Neural cell (in vitro differentiated cells): ENCODE results near the gene STYXL1.

Source experiments
- EP300 ChIP-seq: fragments of 450-650 bp; conservative IDR thresholded peaks from 2 replicates; pipeline ENCODE4 v1.6.1; 2014; ENCODE audit warnings: antibody characterized with exemption, mild to moderate bottlenecking, moderate library complexity; ENCODE audit not compliant: poor library complexity, severe bottlenecking
- EZH2 ChIP-seq: fragments of 200-600, 300-800 bp; shearing (Covaris generic), sonication (generic); IDR thresholded peaks from 2 replicates; pipeline ENCODE4 v1.6.1; 2014; ENCODE audit warnings: antibody characterized with exemption, low read length, borderline replicate concordance, mild to moderate bottlenecking; ENCODE audit not compliant: insufficient read depth, poor library complexity, severe bottlenecking
- SMC3 ChIP-seq: fragments of 450-650 bp; conservative IDR thresholded peaks from 2 replicates; pipeline ENCODE4 v1.6.1; 2014; ENCODE audit warnings: antibody characterized with exemption, mild to moderate bottlenecking, moderate library complexity; ENCODE audit not compliant: poor library complexity
- TF ChIP-seq, protein P1 (sequence below): fragments of 450-650 bp; IDR thresholded peaks from 2 replicates; pipeline ENCODE4 v1.5.1; 2014; ENCODE audit warnings: antibody characterized with exemption, mild to moderate bottlenecking, moderate library complexity; ENCODE audit not compliant: poor library complexity, severe bottlenecking

DNA sequence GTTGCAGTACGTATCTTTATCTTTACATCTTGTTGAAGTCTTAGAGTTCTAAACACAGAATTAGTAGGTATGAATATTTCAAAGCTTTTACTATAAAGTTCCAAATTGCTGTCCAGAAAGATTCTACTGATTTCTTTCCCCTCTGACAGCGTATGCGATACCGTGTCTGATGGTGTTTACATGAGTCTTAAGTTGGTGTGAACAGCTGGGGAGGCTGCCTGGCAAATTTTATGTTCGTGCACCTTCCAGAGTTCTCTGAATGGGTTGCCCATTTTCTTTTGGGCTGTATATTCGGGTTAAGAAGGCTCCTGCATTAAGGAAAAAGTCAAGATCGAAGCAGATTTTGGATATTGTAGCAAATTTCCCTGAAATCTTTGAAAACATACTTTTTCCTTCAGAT lies 8.4 kb upstream of the STYXL1 start:
- TF ChIP-seq, protein P1, sequence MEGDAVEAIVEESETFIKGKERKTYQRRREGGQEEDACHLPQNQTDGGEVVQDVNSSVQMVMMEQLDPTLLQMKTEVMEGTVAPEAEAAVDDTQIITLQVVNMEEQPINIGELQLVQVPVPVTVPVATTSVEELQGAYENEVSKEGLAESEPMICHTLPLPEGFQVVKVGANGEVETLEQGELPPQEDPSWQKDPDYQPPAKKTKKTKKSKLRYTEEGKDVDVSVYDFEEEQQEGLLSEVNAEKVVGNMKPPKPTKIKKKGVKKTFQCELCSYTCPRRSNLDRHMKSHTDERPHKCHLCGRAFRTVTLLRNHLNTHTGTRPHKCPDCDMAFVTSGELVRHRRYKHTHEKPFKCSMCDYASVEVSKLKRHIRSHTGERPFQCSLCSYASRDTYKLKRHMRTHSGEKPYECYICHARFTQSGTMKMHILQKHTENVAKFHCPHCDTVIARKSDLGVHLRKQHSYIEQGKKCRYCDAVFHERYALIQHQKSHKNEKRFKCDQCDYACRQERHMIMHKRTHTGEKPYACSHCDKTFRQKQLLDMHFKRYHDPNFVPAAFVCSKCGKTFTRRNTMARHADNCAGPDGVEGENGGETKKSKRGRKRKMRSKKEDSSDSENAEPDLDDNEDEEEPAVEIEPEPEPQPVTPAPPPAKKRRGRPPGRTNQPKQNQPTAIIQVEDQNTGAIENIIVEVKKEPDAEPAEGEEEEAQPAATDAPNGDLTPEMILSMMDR: no peak
- TF ChIP-seq EZH2 (no peak), SMC3 (no peak), EP300 (no peak)
